ENCODE results near the gene AREL1.

The AREL1 gene

GRCh38 chr14:74635847-74636246 is 77.0 kb downstream of the AREL1 start:
- in situ Hi-C loops (cut with HindIII; ENCODE audit: low sequenced_read_pairs): no loop called here

GRCh38 chr14:74634964-74635363 is 77.9 kb downstream of the AREL1 start:
- H3K4me3 ChIP-seq (ENCODE audit: low read depth, low read length): no peak overlapping the region
- in situ Hi-C loops (cut with HindIII; ENCODE audit: low sequenced_read_pairs): no loop called here
- no peak for TF ChIP-seq CTCF (IDR thresholded peaks at IDR 0.05; ENCODE audit: low read depth, low read length)
- no peak for DNase-seq (ENCODE audit: low read depth, low spot score)

More at GRCh38 chr14:74635847-74636246, 77.0 kb downstream of the AREL1 start:
- no peak for TF ChIP-seq CTCF (IDR thresholded peaks at IDR 0.05; ENCODE audit: low read depth, low read length)
- no peak for DNase-seq (ENCODE audit: low read depth, low spot score)
- no peak overlapping the region for H3K4me3 ChIP-seq (ENCODE audit: low read depth, low read length)

- in situ Hi-C loops (cut with HindIII; ENCODE audit: low sequenced_read_pairs): no loop called here
- no peak for TF ChIP-seq CTCF (IDR thresholded peaks at IDR 0.05; ENCODE audit: low read depth, low read length)
- DNase-seq (ENCODE audit: low read depth, low spot score): no peak
- no peak overlapping the region for H3K4me3 ChIP-seq (ENCODE audit: low read depth, low read length)
Observed at GRCh38 chr14:74634481-74634880, 78.4 kb downstream of the AREL1 start.

GRCh38 chr14:74630881-74631690 is 81.8 kb downstream of the AREL1 start:
- no peak for TF ChIP-seq CTCF (IDR thresholded peaks at IDR 0.05; ENCODE audit: low read depth, low read length)
- no peak for DNase-seq (ENCODE audit: low read depth, low spot score)
- in situ Hi-C loops (cut with HindIII; ENCODE audit: low sequenced_read_pairs): no loop called here
- no peak overlapping the region for H3K4me3 ChIP-seq (ENCODE audit: low read depth, low read length)

- in situ Hi-C loops (cut with HindIII; ENCODE audit: low sequenced_read_pairs): no loop called here
Observed at GRCh38 chr14:74628418-74628817, 84.5 kb downstream of the AREL1 start.

GRCh38 chr14:74627076-74627475 is 85.8 kb downstream of the AREL1 start:
- H3K4me3 ChIP-seq (ENCODE audit: low read depth, low read length): no peak overlapping the region

More at GRCh38 chr14:74628418-74628817, 84.5 kb downstream of the AREL1 start:
- no peak overlapping the region for H3K4me3 ChIP-seq (ENCODE audit: low read depth, low read length)
- DNase-seq (ENCODE audit: low read depth, low spot score): no peak
- TF ChIP-seq CTCF (IDR thresholded peaks at IDR 0.05; ENCODE audit: low read depth, low read length): no peak

More at GRCh38 chr14:74627076-74627475, 85.8 kb downstream of the AREL1 start:
- in situ Hi-C loops (cut with HindIII; ENCODE audit: low sequenced_read_pairs): no loop called here
- no peak for DNase-seq (ENCODE audit: low read depth, low spot score)
- TF ChIP-seq CTCF (IDR thresholded peaks at IDR 0.05; ENCODE audit: low read depth, low read length): no peak

Measured in astrocyte of the spinal cord (primary cell).